Ascending aorta (tissue), 2 donors: Measurements from ENCODE around the gene EN1. TPM values are rescaled to one million over a fixed set of nuclear protein-coding genes. Genes with fewer than 3 reads are reported as not detected.

Experiments
- DNase-seq, 2 donors: peaks; one replicate each; pipeline ENCODE4 v3.0.0-alpha.2; 2019; ENCODE audit warnings: low spot score in 2 of 2
- H3K27ac ChIP-seq, 2 donors: fragments of 200-600 bp; sonication (generic); one replicate each; pipeline ENCODE4 v1.5.1; 2016 to 2017; ENCODE audit warnings: mild to moderate bottlenecking in 1 of 2
- H3K27me3 ChIP-seq: fragments of 200-600 bp; sonication (generic); one replicate; pipeline ENCODE4 v1.5.1; 2017
- H3K36me3 ChIP-seq, 2 donors: fragments of 200-600 bp; sonication (generic); one replicate each; pipeline ENCODE4 v1.5.1; 2016
- H3K4me1 ChIP-seq, 2 donors: fragments of 200-600 bp; sonication (generic); one replicate each; pipeline ENCODE4 v1.5.1; 2016 to 2017; ENCODE audit warnings: mild to moderate bottlenecking in 1 of 2
- H3K4me3 ChIP-seq, 2 donors: fragments of 200-600 bp; sonication (generic); one replicate each; pipeline ENCODE4 v1.5.1; 2016 to 2017; ENCODE audit warnings: mild to moderate bottlenecking in 1 of 2
- H3K9me3 ChIP-seq, 2 donors: fragments of 200-600 bp; sonication (generic); one replicate each; pipeline ENCODE4 v1.5.1; 2016
- intact Hi-C: fragments of 100-400 bp; cut with DNase I; formaldehyde crosslinking; loops from one replicate; pipeline ENCODE4 v1.15.1; 2023
- total RNA-seq: library from RNA; depleted of rRNA; stranded (reverse); fragments of >200 nt; gene quantifications from one replicate; pipeline ENCODE4 v1.1.0, GENCODE V29; 2016
- TF ChIP-seq, protein P1 (sequence below), 3 experiments: fragments of 200-600 bp in 2 of 3; fragments of 450-650 bp in 1 of 3; sonication (generic) in 2 of 3; IDR thresholded peaks; one replicate each; pipeline ENCODE4 v1.5.1; 2016 to 2019; ENCODE audit warnings: antibody characterized with exemption in 3 of 3, mild to moderate bottlenecking in 1 of 3, moderate library complexity in 1 of 3

EN1 gene
- total RNA-seq, 1 donor from 2014 or later = not detected

DNA sequence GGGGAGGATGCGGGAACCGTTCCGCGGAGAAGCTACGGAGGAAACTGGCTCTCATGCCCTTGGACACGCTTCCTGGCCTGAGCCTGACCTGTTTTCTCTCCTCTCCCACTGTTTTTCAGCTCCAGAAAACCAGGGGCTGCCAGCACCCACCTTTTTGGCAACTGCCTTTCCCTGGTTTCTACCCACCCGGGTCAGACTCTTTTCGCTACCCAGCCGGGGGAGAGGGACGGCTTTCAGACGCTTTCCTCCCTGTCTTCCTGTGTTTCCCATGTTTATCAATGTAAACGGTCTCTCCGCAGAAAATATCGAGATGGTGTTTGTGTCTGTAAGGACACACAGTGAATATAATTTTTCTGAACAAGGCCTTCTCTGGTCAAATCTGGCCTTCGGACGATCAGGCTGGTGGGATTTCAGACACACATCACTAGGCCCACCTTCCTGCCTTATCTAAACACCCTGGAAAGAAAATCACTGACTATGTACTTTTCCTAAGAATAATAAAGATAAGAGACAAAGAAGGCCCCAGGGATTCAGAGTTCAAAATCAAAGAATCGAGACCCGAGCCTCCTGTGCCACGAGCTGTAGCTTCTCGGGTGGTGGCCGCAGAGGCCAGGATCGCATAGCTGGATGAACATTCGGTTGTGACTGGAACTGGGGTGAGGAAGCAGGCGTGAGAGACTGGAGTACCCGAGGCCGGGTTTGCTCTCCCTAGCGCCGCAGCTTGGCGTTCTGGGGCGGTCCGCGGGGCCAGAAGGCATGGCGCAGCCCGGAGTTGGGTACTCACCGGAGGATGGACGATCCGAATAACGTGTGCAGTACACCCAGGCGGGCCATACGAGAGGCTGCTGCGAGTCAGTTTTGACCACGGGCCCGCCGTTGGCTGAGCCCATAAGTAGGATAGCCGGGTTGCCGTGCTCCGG lies 1.7 kb downstream of the EN1 start:
- peak in 1 of 2 donors; percentile 57 for DNase-seq
- H3K4me1 ChIP-seq = peaks cover 3 to 17% of the 10 kb centered on the region in 2 donors
- no peaks in the 10 kb centered on the region for H3K9me3 ChIP-seq
- intact Hi-C loops = no loop called here
- H3K36me3 ChIP-seq = no peaks in the 10 kb centered on the region
- TF ChIP-seq, protein P1, sequence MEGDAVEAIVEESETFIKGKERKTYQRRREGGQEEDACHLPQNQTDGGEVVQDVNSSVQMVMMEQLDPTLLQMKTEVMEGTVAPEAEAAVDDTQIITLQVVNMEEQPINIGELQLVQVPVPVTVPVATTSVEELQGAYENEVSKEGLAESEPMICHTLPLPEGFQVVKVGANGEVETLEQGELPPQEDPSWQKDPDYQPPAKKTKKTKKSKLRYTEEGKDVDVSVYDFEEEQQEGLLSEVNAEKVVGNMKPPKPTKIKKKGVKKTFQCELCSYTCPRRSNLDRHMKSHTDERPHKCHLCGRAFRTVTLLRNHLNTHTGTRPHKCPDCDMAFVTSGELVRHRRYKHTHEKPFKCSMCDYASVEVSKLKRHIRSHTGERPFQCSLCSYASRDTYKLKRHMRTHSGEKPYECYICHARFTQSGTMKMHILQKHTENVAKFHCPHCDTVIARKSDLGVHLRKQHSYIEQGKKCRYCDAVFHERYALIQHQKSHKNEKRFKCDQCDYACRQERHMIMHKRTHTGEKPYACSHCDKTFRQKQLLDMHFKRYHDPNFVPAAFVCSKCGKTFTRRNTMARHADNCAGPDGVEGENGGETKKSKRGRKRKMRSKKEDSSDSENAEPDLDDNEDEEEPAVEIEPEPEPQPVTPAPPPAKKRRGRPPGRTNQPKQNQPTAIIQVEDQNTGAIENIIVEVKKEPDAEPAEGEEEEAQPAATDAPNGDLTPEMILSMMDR (IDR thresholded peaks at IDR 0.05) = no peak
- H3K27ac ChIP-seq = no peak overlapping the region
- H3K27me3 ChIP-seq = peaks cover 42% of the 10 kb centered on the region
- H3K4me3 ChIP-seq = no peak overlapping the region

DNA sequence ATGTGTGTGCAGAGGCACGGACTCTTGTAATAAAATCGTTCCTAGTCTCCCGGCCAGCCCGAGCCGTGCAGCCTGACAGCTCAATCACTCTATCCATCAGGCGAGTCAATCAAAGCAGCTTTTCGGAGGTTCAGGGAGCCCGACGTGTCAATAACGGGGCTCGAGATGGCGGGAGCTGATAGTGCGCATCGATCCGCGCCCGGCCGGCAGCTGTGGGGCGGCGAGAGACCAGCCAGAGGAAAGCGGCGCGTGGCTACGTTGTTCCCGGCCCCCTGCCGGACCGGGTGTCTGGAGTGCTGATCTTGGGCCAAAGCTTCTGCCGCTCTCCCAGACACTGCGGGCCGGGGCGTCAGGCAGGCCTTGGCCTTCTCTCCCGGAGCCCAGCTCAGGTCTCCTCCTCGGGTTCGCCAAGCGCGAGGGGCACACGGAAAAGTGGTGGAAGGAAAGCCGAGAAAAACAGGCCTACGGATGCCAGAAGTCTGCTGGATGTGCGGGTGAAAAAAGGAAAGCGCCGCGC lies 2.4 kb downstream of the EN1 start:
- TF ChIP-seq, protein P1 (IDR thresholded peaks at IDR 0.05) = no peak
- no peaks in the 10 kb centered on the region for H3K9me3 ChIP-seq
- H3K4me1 ChIP-seq = peaks cover 3 to 17% of the 10 kb centered on the region in 2 donors
- no peaks in the 10 kb centered on the region for H3K36me3 ChIP-seq
- DNase-seq = peak in 1 of 2 donors; percentile 40
- H3K27ac ChIP-seq = no peak overlapping the region
- no peak overlapping the region for H3K4me3 ChIP-seq
- H3K27me3 ChIP-seq = peaks cover 42% of the 10 kb centered on the region
- intact Hi-C loops = no loop called here

DNA sequence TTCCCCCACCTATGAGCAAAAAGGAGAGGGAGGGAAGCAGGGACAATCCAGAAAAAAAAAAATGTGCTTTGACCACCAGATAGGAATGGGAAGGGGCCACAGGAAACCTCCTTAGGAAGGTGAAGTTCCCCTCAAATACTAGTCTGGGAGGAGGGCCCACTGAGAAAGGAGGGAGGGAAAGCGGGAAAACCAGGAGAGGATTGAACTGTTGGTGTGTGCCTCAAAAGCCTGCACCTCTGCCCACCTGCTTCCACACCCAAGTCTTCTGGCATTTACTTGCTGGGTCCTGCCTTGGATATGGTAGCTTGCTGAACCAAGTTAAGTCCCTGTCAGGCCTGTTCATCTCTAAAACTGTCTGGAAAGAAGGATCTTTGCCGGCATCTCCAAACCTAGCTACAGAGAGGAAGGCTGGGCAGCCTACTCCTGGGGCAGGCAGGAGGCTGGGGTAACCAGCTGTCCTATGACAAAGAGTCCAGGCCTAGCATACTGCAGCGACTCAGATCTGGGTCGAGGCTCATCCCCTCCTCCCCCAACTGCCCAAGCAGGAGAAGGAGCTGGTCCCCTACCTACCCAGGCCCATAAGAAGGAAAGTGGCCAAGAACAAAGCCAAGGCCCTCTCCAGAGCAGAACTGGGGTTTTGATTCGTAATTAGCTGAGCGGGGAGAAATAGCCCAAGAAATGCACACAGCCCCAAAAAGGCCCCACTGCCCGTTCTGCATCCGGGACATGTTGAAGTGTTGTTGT lies 3.0 kb downstream of the EN1 start:
- Histone ChIP-seq H3K9me3 (no peaks in the 10 kb centered on the region), H3K27me3 (peaks cover 38% of the 10 kb centered on the region), H3K27ac (no peak overlapping the region), H3K36me3 (no peaks in the 10 kb centered on the region), H3K4me1 (peaks cover 3 to 17% of the 10 kb centered on the region in 2 donors), H3K4me3 (no peak overlapping the region)
- TF ChIP-seq, protein P1 (IDR thresholded peaks at IDR 0.05) = no peak
- intact Hi-C loops = no loop called here
- DNase-seq = peak in 1 of 2 donors; percentile 44

DNA sequence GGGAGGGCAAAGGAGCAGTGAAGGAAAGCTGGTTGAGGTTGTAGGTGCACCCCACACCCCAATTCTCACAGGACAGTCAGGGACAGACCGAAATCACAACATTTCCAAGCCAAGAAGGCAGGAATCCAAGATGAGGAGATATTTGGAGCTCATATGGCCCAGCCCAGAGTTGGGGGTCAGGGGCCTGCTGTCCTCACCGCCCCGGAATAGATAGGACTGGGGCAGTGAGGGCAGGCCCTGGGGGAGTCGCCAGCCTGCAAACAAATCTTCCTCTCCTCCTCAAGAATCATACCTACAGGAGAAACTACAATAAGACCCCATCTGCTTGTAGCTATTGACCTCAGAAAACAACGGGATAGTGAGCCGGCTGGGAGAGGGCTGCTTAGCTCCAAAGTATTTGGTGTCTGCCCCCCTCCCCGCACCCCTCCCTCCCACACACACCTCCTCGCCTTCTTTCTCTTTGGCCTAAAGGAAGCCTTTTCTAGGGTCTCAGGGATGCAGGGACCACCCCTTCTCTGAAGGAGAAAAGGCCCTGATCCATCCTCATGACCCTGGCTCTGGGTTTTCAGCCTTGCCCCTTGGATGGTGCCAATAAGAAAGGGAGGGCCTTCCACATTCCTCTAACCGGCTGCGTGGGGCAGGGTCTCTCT lies 3.8 kb downstream of the EN1 start:
- Histone ChIP-seq H3K4me1 (peaks cover 3 to 17% of the 10 kb centered on the region in 2 donors), H3K36me3 (no peaks in the 10 kb centered on the region), H3K27me3 (peaks cover 35% of the 10 kb centered on the region), H3K9me3 (no peaks in the 10 kb centered on the region), H3K27ac (no peak overlapping the region), H3K4me3 (peak overlapping the region in 1 of 2 donors; percentile 53)
- DNase-seq = peak in 1 of 2 donors; percentile 49
- TF ChIP-seq, protein P1 (IDR thresholded peaks at IDR 0.05) = no peak
- intact Hi-C loops = no loop called here
